C4-2B (cell line): Measurements from ENCODE around the gene UBR2.

Experiments
- ZFX ChIP-seq: fragments of 450-650 bp; IDR thresholded peaks from 2 replicates; pipeline ENCODE4 v1.6.1; 2017
- TF ChIP-seq, protein P1 (sequence below): fragments of 450-650 bp; conservative IDR thresholded peaks from 2 replicates; pipeline ENCODE4 v1.5.1; 2017; ENCODE audit warnings: mild to moderate bottlenecking

DNA sequence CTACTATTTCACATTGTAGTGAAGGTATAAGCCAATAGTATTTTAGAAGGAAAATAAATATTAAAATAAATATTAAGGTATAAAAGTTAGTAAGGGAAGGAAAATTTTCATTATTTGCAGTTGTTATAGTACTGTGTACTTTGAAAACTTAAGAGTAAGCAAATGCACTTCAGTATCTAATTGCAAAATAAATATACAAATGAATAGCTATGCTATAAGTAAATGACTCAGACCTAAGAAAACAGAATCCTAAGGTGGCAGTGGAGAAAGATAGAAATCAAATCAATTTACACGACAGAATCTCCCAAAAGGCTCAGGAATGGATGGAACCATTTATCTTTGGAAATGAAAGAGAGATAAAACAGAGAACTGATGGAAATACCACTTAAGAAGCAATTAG lies 24.7 kb upstream of the UBR2 start:
- TF ChIP-seq, protein P1, sequence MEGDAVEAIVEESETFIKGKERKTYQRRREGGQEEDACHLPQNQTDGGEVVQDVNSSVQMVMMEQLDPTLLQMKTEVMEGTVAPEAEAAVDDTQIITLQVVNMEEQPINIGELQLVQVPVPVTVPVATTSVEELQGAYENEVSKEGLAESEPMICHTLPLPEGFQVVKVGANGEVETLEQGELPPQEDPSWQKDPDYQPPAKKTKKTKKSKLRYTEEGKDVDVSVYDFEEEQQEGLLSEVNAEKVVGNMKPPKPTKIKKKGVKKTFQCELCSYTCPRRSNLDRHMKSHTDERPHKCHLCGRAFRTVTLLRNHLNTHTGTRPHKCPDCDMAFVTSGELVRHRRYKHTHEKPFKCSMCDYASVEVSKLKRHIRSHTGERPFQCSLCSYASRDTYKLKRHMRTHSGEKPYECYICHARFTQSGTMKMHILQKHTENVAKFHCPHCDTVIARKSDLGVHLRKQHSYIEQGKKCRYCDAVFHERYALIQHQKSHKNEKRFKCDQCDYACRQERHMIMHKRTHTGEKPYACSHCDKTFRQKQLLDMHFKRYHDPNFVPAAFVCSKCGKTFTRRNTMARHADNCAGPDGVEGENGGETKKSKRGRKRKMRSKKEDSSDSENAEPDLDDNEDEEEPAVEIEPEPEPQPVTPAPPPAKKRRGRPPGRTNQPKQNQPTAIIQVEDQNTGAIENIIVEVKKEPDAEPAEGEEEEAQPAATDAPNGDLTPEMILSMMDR = no peak
- no peak for TF ChIP-seq ZFX
